GM23248 (cell line): ENCODE results near the gene UBE3D. TPM values are rescaled to one million over a fixed set of nuclear protein-coding genes. Genes with fewer than 3 reads are reported as not detected.
A peak's percentile ranks its signal among the peaks of the same experiment; 100 is the strongest.

Experiments
- DNase-seq: peaks from one replicate; pipeline ENCODE4 v3.0.0-alpha.2; 2015
- H2AFZ ChIP-seq: fragments of 200-600 bp; sonication (generic); 2 replicates; pipeline ENCODE4 v1.6.1; 2016; ENCODE audit warnings: antibody characterized with exemption
- H3F3A ChIP-seq: fragments of 200-600 bp; sonication (generic); 2 replicates; pipeline ENCODE4 v1.6.1; 2016; ENCODE audit warnings: mild to moderate bottlenecking, antibody characterized with exemption, mixed run types; ENCODE audit not compliant: insufficient read depth
- H3K27ac ChIP-seq: fragments of 200-600 bp; sonication (generic); 2 replicates; pipeline ENCODE4 v1.5.1; 2016; ENCODE audit warnings: mild to moderate bottlenecking
- H3K27me3 ChIP-seq: fragments of 200-600 bp; sonication (generic); replicated peaks from 2 replicates; pipeline ENCODE4 v1.6.1; 2016; ENCODE audit warnings: mild to moderate bottlenecking; ENCODE audit not compliant: insufficient read depth
- H3K36me3 ChIP-seq: fragments of 200-600 bp; sonication (generic); 2 replicates; pipeline ENCODE4 v1.6.1; 2016; ENCODE audit warnings: low read depth, mild to moderate bottlenecking
- H3K4me1 ChIP-seq: fragments of 200-600 bp; sonication (generic); 2 replicates; pipeline ENCODE4 v1.6.1; 2016; ENCODE audit warnings: mild to moderate bottlenecking; ENCODE audit not compliant: insufficient read depth
- H3K4me2 ChIP-seq: fragments of 200-600 bp; sonication (generic); one replicate; pipeline ENCODE4 v1.6.1; 2016; ENCODE audit warnings: mild to moderate bottlenecking; ENCODE audit not compliant: unreplicated experiment
- H3K4me3 ChIP-seq: fragments of 200-600 bp; sonication (generic); 2 replicates; pipeline ENCODE4 v1.5.1; 2016; ENCODE audit warnings: mild to moderate bottlenecking
- H3K79me2 ChIP-seq: fragments of 200-600 bp; sonication (generic); 2 replicates; pipeline ENCODE4 v1.6.1; 2016; ENCODE audit warnings: mild to moderate bottlenecking; ENCODE audit not compliant: insufficient read depth
- H3K9ac ChIP-seq: fragments of 200-600 bp; sonication (generic); 2 replicates; pipeline ENCODE4 v1.6.1; 2016; ENCODE audit warnings: mild to moderate bottlenecking
- H3K9me2 ChIP-seq: fragments of 200-600 bp; sonication (generic); 2 replicates; pipeline ENCODE4 v1.6.1; 2016; ENCODE audit warnings: mixed run types, mild to moderate bottlenecking, moderate library complexity; ENCODE audit not compliant: insufficient read depth
- H3K9me3 ChIP-seq: fragments of 200-600 bp; sonication (generic); one replicate; pipeline ENCODE4 v1.6.1; 2017; ENCODE audit warnings: low read depth
- H4K20me1 ChIP-seq: fragments of 200-600 bp; sonication (generic); 2 replicates; pipeline ENCODE4 v1.6.0; 2016; ENCODE audit not compliant: insufficient read depth
- EZH2 ChIP-seq: fragments of 200-600 bp; sonication (generic); IDR thresholded peaks from 2 replicates; pipeline ENCODE4 v1.6.1; 2018; ENCODE audit warnings: antibody characterized with exemption, mild to moderate bottlenecking; ENCODE audit not compliant: insufficient read depth, poor library complexity, severe bottlenecking
- EZH2phosphoT487 ChIP-seq: fragments of 200-600 bp; sonication (generic); IDR thresholded peaks from 2 replicates; pipeline ENCODE4 v1.6.1; 2018; ENCODE audit warnings: antibody characterized with exemption, moderate library complexity, mild to moderate bottlenecking, low read depth; ENCODE audit not compliant: insufficient read depth
- WGBS, 2 experiments: methylation state at CpG; one replicate each; pipeline ENCODE4 v1.1.6; 2015 to 2017; ENCODE audit warnings: low lambda C conversion rate in 2 of 2, low coverage in 1 of 2; ENCODE audit errors: missing lambda C conversion rate in 2 of 2; 5-methylcytosine and 5-hydroxymethylcytosine counted together
- in situ Hi-C: fragments of 300-500 bp; cut with MboI; formaldehyde crosslinking; loops from 2 replicates; pipeline ENCODE4 v1.15.0; 2020
- polyA plus RNA-seq: library from polyadenylated mRNA; unstranded; fragments of >200 nt; fragmentation: Nextera tagmentation; extraction: Ambion mirVana; gene quantifications from 2 replicates; pipeline ENCODE4 v1.2.1, GENCODE V29; 2016
- small RNA-seq: library from RNA; depleted of rRNA; stranded (forward); fragments of <200 nt; gene quantifications from one replicate; pipeline ENCODE3, GENCODE V24; 2014; ENCODE audit warnings: low read depth, low replicate concordance
- total RNA-seq: library from RNA; depleted of rRNA; stranded (reverse); fragments of >200 nt; shearing (Covaris generic); gene quantifications from 2 replicates; pipeline ENCODE4 v1.2.3, GENCODE V29; 2014; rRNA removed

UBE3D gene
- total and polyA plus RNA-seq, 2 experiments from 2014 or later: 2.1 to 6.9 TPM

- Histone ChIP-seq H3K9ac (no peak overlapping the region), H2AFZ (0 out of 2 replicates have a peak overlapping the region, but pooled peaks have one; percentile 13), H3K27ac (peak overlapping the region; percentile 51), H3K4me2 (peak overlapping the region; percentile 77), H3K27me3 (no peaks in the 10 kb centered on the region), H3K9me2 (no peaks in the 10 kb centered on the region), H3K36me3 (no peaks in the 10 kb centered on the region), H4K20me1 (no peaks in the 10 kb centered on the region), H3K79me2 (no peaks in the 10 kb centered on the region), H3K4me3 (peak overlapping the region; percentile 19), H3K4me1 (peaks cover 22% of the 10 kb centered on the region), H3K9me3 (no peaks in the 10 kb centered on the region), H3F3A (peaks cover 16% of the 10 kb centered on the region)
- in situ Hi-C loops: no loop called here
- no peak for TF ChIP-seq EZH2phosphoT487
- TF ChIP-seq EZH2: no peak
- peak; percentile 34 for DNase-seq
Observed at GRCh38 chr6:82843291-82843885, 222.3 kb downstream of the UBE3D start.

GRCh38 chr6:82842721-82843120 is 222.9 kb downstream of the UBE3D start:
- 20 to 28% methylated on average over 6 of the region's 6 CpGs for WGBS, 2 experiments
- no peaks in the 10 kb centered on the region for H3K9me2 ChIP-seq
- H2AFZ ChIP-seq: 0 out of 2 replicates have a peak overlapping the region, but pooled peaks have one; percentile 13
- peak overlapping the region; percentile 77 for H3K4me2 ChIP-seq
- H4K20me1 ChIP-seq: no peaks in the 10 kb centered on the region
- no peaks in the 10 kb centered on the region for H3K79me2 ChIP-seq
- in situ Hi-C loops: no loop called here
- H3K27me3 ChIP-seq: no peaks in the 10 kb centered on the region
- no peaks in the 10 kb centered on the region for H3K36me3 ChIP-seq
- H3K9ac ChIP-seq: no peak overlapping the region
- no peaks in the 10 kb centered on the region for H3K9me3 ChIP-seq
- peak overlapping the region; percentile 51 for H3K27ac ChIP-seq
- DNase-seq: peak; percentile 88
- peaks cover 16% of the 10 kb centered on the region for H3F3A ChIP-seq
- peaks cover 22% of the 10 kb centered on the region for H3K4me1 ChIP-seq
- TF ChIP-seq EZH2phosphoT487 (no peak), EZH2 (no peak)
- peak overlapping the region; percentile 28 for H3K4me3 ChIP-seq

Small RNA genes lying within 50 kb of the gene (small RNA-seq; reads per million reads assigned to genes)
- not detected for gene LAP3P1

Other genes starting within 250 kb of the UBE3D start
- gene DOP1A, start 1.8 kb upstream of the UBE3D start, total RNA-seq: 9.4 and 18.2 TPM in 2 replicates
- 2.7 and 3.5 TPM in 2 replicates for gene DOP1A, start 1.8 kb upstream of the UBE3D start, polyA plus RNA-seq
- gene PGM3, start 127.4 kb upstream of the UBE3D start, total RNA-seq: 74.4 and 89.0 TPM in 2 replicates
- gene PGM3, start 127.4 kb upstream of the UBE3D start, polyA plus RNA-seq: 131 and 132 TPM in 2 replicates
- gene RWDD2A, start 127.5 kb upstream of the UBE3D start, total RNA-seq: 4.4 and 6.1 TPM in 2 replicates
- gene RWDD2A, start 127.5 kb upstream of the UBE3D start, polyA plus RNA-seq: 5.2 and 5.5 TPM in 2 replicates